K562 (cell line): ENCODE measurements around the gene REEP3. TPM values are rescaled to one million over a fixed set of nuclear protein-coding genes. Genes with fewer than 3 reads are reported as not detected.
"Not testable (repeated sequence)": the region's sequence is repeated elsewhere in the genome, so short reads cannot be mapped to it uniquely, and the experiment has no call there.

Experiments used
- ATAC-seq: fragments of 200-7000 bp; cut with Tn5 transposase; 3 replicates; pipeline ENCODE4 v1.9.1; 2020; ENCODE audit warnings: moderate library complexity
- BruUV-seq: library from RNA; stranded (reverse); fragments of 400-500 nt; replicated peaks from 2 replicates; lab custom pipeline; 2021; lab: Mats Ljungman, UMichigan
- CTCF ChIA-PET: fragments of 300-600 bp; formaldehyde crosslinking; extraction: SDS; loops from one replicate; lab custom pipeline; 2021; ENCODE audit warnings: low intra/inter-chr PET ratio; lab: Yijun Ruan, JAX
- POLR2A ChIA-PET: fragments of 300-600, 350-650 bp; sonication (Branson Sonifier 250); formaldehyde crosslinking; extraction: SDS; loops from one replicate; lab custom pipeline; 2021; ENCODE audit warnings: antibody characterized with exemption, inconsistent platforms; lab: Yijun Ruan, JAX
- DNase-seq, 4 experiments: peaks; one replicate each; pipeline versions ENCODE4 v3.0.0 to v3.0.0-alpha.2; 2011 to 2018; ENCODE audit warnings: low spot score in 3 of 4, mixed read lengths in 3 of 4; ENCODE audit errors: extremely low read depth in 1 of 4
- FAIRE-seq: peaks from 2 replicates; lab custom pipeline; 2011; peaks lifted over from hg19 to GRCh38; lab: Jason Lieb, UNC
- H2AFZ ChIP-seq: 2 replicates; pipeline ENCODE4 v1.6.0; 2011; ENCODE audit warnings: low read depth, low read length, control low read depth, inconsistent platforms
- H3K27ac ChIP-seq: fragments of 200-600 bp; 3 replicates; pipeline ENCODE4 v1.8.0; 2011; ENCODE audit warnings: low read depth, mild to moderate bottlenecking, control low read depth, inconsistent platforms, low read length, moderate library complexity, mixed read lengths; ENCODE audit errors: extremely low read depth
- H3K27me3 ChIP-seq, 2 experiments: fragments of 300-600 bp in 1 of 2; 2 replicates in 1 of 2; 3 replicates in 1 of 2; pipeline versions ENCODE4 v1.6.0 to v1.8.0; 2011; ENCODE audit warnings: inconsistent platforms in 2 of 2, low read length in 2 of 2, mild to moderate bottlenecking in 1 of 2, mixed read lengths in 1 of 2, moderate library complexity in 1 of 2; ENCODE audit not compliant: control insufficient read depth in 2 of 2, insufficient read depth in 2 of 2
- H3K36me3 ChIP-seq: fragments of 300-600 bp; 3 replicates; pipeline ENCODE4 v1.8.0; 2011; ENCODE audit warnings: mild to moderate bottlenecking, low read length, inconsistent platforms; ENCODE audit not compliant: control insufficient read depth, insufficient read depth
- H3K4me1 ChIP-seq, 2 experiments: fragments of 200-600 bp in 1 of 2; replicated peaks in 1 of 2; 2 replicates in 1 of 2; 3 replicates in 1 of 2; pipeline versions ENCODE4 v1.5.1 to v1.8.0; 2011; ENCODE audit warnings: inconsistent platforms in 2 of 2, low read length in 2 of 2, mild to moderate bottlenecking in 1 of 2, mixed read lengths in 1 of 2, moderate library complexity in 1 of 2; ENCODE audit not compliant: control insufficient read depth in 2 of 2, insufficient read depth in 2 of 2
- H3K4me2 ChIP-seq: 2 replicates; pipeline ENCODE4 v1.6.1; 2011; ENCODE audit warnings: low read length, control low read depth, inconsistent platforms, mixed read lengths; ENCODE audit not compliant: insufficient read depth
- H3K4me3 ChIP-seq: fragments of 200-600 bp; sonication (generic), shearing (Covaris generic); 2 replicates; pipeline ENCODE4 v1.5.1; 2016; ENCODE audit warnings: control low read depth, inconsistent platforms
- H3K79me2 ChIP-seq: fragments of 200-600 bp; 3 replicates; pipeline ENCODE4 v1.8.0; 2011; ENCODE audit warnings: low read length, inconsistent platforms; ENCODE audit not compliant: control insufficient read depth, insufficient read depth
- H3K9ac ChIP-seq, 2 experiments: 2 replicates each; pipeline versions ENCODE4 v1.6.0 to v1.6.1; 2011; ENCODE audit warnings: low read depth in 2 of 2, low read length in 2 of 2, control low read depth in 1 of 2, inconsistent platforms in 1 of 2, mild to moderate bottlenecking in 1 of 2, mixed read lengths in 1 of 2; ENCODE audit not compliant: insufficient read depth in 1 of 2
- H3K9me1 ChIP-seq: one replicate; pipeline ENCODE4 v1.6.0; 2011; ENCODE audit warnings: inconsistent platforms, mild to moderate bottlenecking, low read length, moderate library complexity; ENCODE audit not compliant: control insufficient read depth, insufficient read depth
- H3K9me3 ChIP-seq: replicated peaks from 2 replicates; pipeline ENCODE4 v1.5.1; 2011; ENCODE audit warnings: low read depth, low read length, inconsistent platforms; ENCODE audit not compliant: control insufficient read depth, insufficient read depth
- H4K20me1 ChIP-seq: replicated peaks from 2 replicates; pipeline ENCODE4 v1.6.1; 2011; ENCODE audit warnings: low read length, inconsistent platforms, mixed read lengths; ENCODE audit not compliant: control insufficient read depth, insufficient read depth
- ARID1B ChIP-seq: fragments of 450-650 bp; IDR thresholded peaks from 2 replicates; pipeline ENCODE4 v1.6.1; 2016; ENCODE audit warnings: antibody characterized with exemption, mild to moderate bottlenecking, inconsistent platforms
- C11orf30 ChIP-seq: fragments of 450-650 bp; IDR thresholded peaks from 2 replicates; pipeline ENCODE4 v1.6.1; 2016; ENCODE audit warnings: low read depth, mild to moderate bottlenecking
- CBFA2T3 ChIP-seq: fragments of 450-650 bp; IDR thresholded peaks from 2 replicates; pipeline ENCODE4 v1.6.1; 2017
- CEBPB ChIP-seq: fragments of 450-650 bp; IDR thresholded peaks from 2 replicates; pipeline ENCODE4 v1.6.1; 2016; ENCODE audit warnings: missing genetic modification characterization, missing compliant biosample characterization
- CEBPG ChIP-seq, 3 experiments: fragments of 200-800 bp in 1 of 3; sonication (Bioruptor generic) in 1 of 3; sonication (generic) in 1 of 3; formaldehyde crosslinking in 1 of 3; IDR thresholded peaks in 2 of 3; conservative IDR thresholded peaks in 1 of 3; 2 replicates each; pipeline versions ENCODE4 v1.6.1 to v1.8.0; 2016 to 2022; ENCODE audit warnings: missing compliant biosample characterization in 2 of 3, missing genetic modification characterization in 2 of 3, mild to moderate bottlenecking in 1 of 3, missing genetic modification reagents in 1 of 3
- GTF2F1 ChIP-seq: IDR thresholded peaks from 2 replicates; pipeline ENCODE4 v1.6.1; 2011; ENCODE audit warnings: low read depth, low read length, improper control_type of control experiment
- KDM1A ChIP-seq, 2 experiments: fragments of 450-650 bp; IDR thresholded peaks; 2 replicates each; pipeline ENCODE4 v1.6.1; 2016; ENCODE audit warnings: mild to moderate bottlenecking in 2 of 2
- MAFG ChIP-seq: fragments of 450-650 bp; conservative IDR thresholded peaks from 2 replicates; pipeline ENCODE4 v1.6.1; 2016; ENCODE audit warnings: missing genetic modification characterization, missing compliant biosample characterization
- POU5F1 ChIP-seq: fragments of 150-350 bp; IDR thresholded peaks from 2 replicates; pipeline ENCODE4 v1.6.1; 2014; ENCODE audit warnings: borderline replicate concordance, low read length, low read depth, mild to moderate bottlenecking; ENCODE audit not compliant: partially characterized antibody
- RCOR1 ChIP-seq, 2 experiments: IDR thresholded peaks; 2 replicates each; pipeline ENCODE4 v1.6.1; 2012; ENCODE audit warnings: low read depth in 2 of 2, low read length in 2 of 2, borderline replicate concordance in 1 of 2, improper control_type of control experiment in 1 of 2
- TAL1 ChIP-seq: fragments of 450-650 bp; IDR thresholded peaks from 2 replicates; pipeline ENCODE4 v1.6.1; 2016; ENCODE audit warnings: mild to moderate bottlenecking
- TCF3 ChIP-seq: sonication (generic); formaldehyde crosslinking; IDR thresholded peaks from 2 replicates; pipeline ENCODE4 v1.4.0; 2020; ENCODE audit warnings: mild to moderate bottlenecking, missing genetic modification reagents
- TEAD4 ChIP-seq, 2 experiments: sonication (generic) in 1 of 2; formaldehyde crosslinking in 1 of 2; IDR thresholded peaks; 2 replicates each; pipeline versions ENCODE4 v1.6.1 to v1.8.0; 2012 to 2022; ENCODE audit warnings: borderline replicate concordance in 1 of 2, inconsistent platforms in 1 of 2, low read length in 1 of 2, mild to moderate bottlenecking in 1 of 2, missing genetic modification reagents in 1 of 2
- ZNF263 ChIP-seq: sonication (generic); formaldehyde crosslinking; IDR thresholded peaks from 2 replicates; pipeline ENCODE4 v1.8.0; 2022; ENCODE audit warnings: mild to moderate bottlenecking, missing genetic modification reagents, borderline replicate concordance
- ZNF316 ChIP-seq: fragments of 450-650 bp; IDR thresholded peaks from 2 replicates; pipeline ENCODE4 v1.6.1; 2016
- ZNF384 ChIP-seq: IDR thresholded peaks from 2 replicates; pipeline ENCODE4 v1.6.1; 2012; ENCODE audit warnings: low read depth, low read length, improper control_type of control experiment
- WGBS: fragments of 100-300 bp; shearing (Covaris generic); methylation state at CpG from one replicate; pipeline ENCODE4 v1.1.6; 2016; ENCODE audit warnings: low coverage, mixed read lengths; ENCODE audit not compliant: insufficient coverage; ENCODE audit errors: missing lambda C conversion rate; 5-methylcytosine and 5-hydroxymethylcytosine counted together
- in situ Hi-C: fragments of 300-500 bp; cut with MboI; formaldehyde crosslinking; loops from 4 replicates; pipeline ENCODE4 v1.15.0; 2018; ENCODE audit warnings: inconsistent platforms, mixed read lengths
- intact Hi-C: fragments of 100-400 bp; cut with micrococcal nuclease; formaldehyde crosslinking; loops from 2 replicates; pipeline ENCODE4 v1.14.2; 2022
- polyA plus RNA-seq, 8 experiments: library from polyadenylated mRNA; depleted of rRNA in 4 of 8; stranded (reverse) in 5 of 8; unstranded in 3 of 8; fragments of >200 nt; fragmentation: Nextera tagmentation in 2 of 8; fragmentation: Illumina TruSeq in 1 of 8; extraction: Ambion mirVana in 2 of 8; extraction: Trizol in 1 of 8; gene quantifications; 2 replicates each; pipeline versions ENCODE4 v1.2.1 to v1.2.3, GENCODE V29; 2011 to 2014; ENCODE audit warnings: inconsistent platforms in 1 of 8, missing spikeins in 1 of 8
- total RNA-seq, 7 experiments: library from RNA; depleted of rRNA in 6 of 7; stranded (reverse); fragments of >200 nt in 6 of 7; fragmentation: Illumina TruSeq in 2 of 7; extraction: Trizol in 2 of 7; gene quantifications; 2 replicates each; pipeline versions ENCODE4 v1.2.1 to v1.2.3, GENCODE V29; 2011 to 2021; ENCODE audit warnings: low replicate concordance in 1 of 7

Gene REEP3
- total and polyA plus RNA-seq, 9 of the 15 experiments (the other 6 are each of a cell fraction or from before 2014, with no cell fraction given), result 3.4 to 13.4 (median 9.2) TPM

- peak; percentile 77 for TF ChIP-seq C11orf30
- TF ChIP-seq MAFG (tag), result peak; percentile 44; the same call in 1 of the 2 replicates
- TF ChIP-seq ZNF316, result peak; percentile 89
- FAIRE-seq, intact Hi-C loops, in situ Hi-C loops, DNase-seq, H3K9me1 ChIP-seq, BruUV-seq, H3K4me1 ChIP-seq, H3K27ac ChIP-seq, H3K79me2 ChIP-seq, H3K4me3 ChIP-seq, CTCF ChIA-PET, H4K20me1 ChIP-seq, H3K9me3 ChIP-seq, H3K36me3 ChIP-seq: not testable (repeated sequence)
- Histone ChIP-seq H2AFZ (peak overlapping the region; percentile 92), H3K27me3 (peaks cover 11 to 16% of the 10 kb centered on the region in 2 experiments), H3K9ac (peak overlapping the region in 1 of 2 experiments; percentile 78; a peak in 1 of 4 replicates), H3K4me2 (peak overlapping the region; percentile 50)
- WGBS, result 36% methylated on average over 10 of the region's 10 CpGs
- ATAC-seq, result peak; percentile 24; the same call in 1 of the 3 replicates
- POLR2A ChIA-PET, result interaction anchor here (0.6 to 1.1 kb wide), 4 partner anchors 11 to 249 kb away, joined by 3 read pairs; no protein-coding TSS in a partner anchor
These were observed 143.9 kb downstream of the REEP3 start for GRCh38 chr10:63665006-63665580.

DNA sequence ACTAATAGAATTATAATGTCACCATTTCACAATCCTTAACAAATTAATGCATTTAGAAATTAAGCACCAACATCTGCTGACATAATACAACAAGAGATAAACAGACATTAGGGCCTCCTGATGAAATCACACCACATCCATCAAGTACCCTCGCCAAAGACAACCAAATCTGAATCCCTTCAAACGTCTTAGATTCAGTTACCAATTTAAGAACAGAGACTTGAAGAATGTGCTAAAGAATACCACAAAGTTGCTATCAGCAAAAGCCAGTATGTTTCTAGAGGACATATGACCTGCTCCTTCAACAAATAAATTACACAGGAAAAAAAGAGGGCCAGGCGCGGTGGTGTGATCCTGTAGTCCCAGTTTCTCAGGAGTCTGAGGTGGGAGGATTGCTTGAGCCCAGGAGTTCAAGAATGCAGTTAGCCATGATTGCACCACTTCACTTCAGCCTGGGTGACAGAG lies 144.5 kb downstream of the REEP3 start:
- FAIRE-seq (peak; percentile 23), ATAC-seq (peak; percentile 29), DNase-seq (no peak)
- H3K79me2 ChIP-seq, result no peaks in the 10 kb centered on the region
- CTCF ChIA-PET, result no interaction called here
- no peaks in the 10 kb centered on the region for H3K9me3 ChIP-seq
- H3K4me3 ChIP-seq, result no peak overlapping the region
- H3K9me1 ChIP-seq, result no peaks in the 10 kb centered on the region
- no peak overlapping the region for H3K9ac ChIP-seq
- H3K27me3 ChIP-seq, result peaks cover 16 to 21% of the 10 kb centered on the region in 2 experiments
- no peaks in the 10 kb centered on the region for H4K20me1 ChIP-seq
- H2AFZ ChIP-seq, result no peak overlapping the region
- POLR2A ChIA-PET, result interaction anchor here (1.1 kb wide), 2 partner anchors 12 to 250 kb away, joined by 3 read pairs; no protein-coding TSS in a partner anchor
- H3K36me3 ChIP-seq, result no peaks in the 10 kb centered on the region
- H3K4me2 ChIP-seq, result no peak overlapping the region
- in situ Hi-C loops (no loop called here), intact Hi-C loops (no loop called here)
- H3K4me1 ChIP-seq, result peaks cover 0 to 3% of the 10 kb centered on the region in 2 experiments; a peak in 1 of 5 replicates
- no peak overlapping the region for H3K27ac ChIP-seq
- no TSS peak for BruUV-seq
- WGBS, result 5% methylated on average over 4 of the region's 4 CpGs
- peak in 1 of 2 experiments; percentile 43; a peak in 1 of 4 replicates for TF ChIP-seq RCOR1 (IDR thresholded peaks at IDR 0.05; ENCODE audit: borderline replicate concordance in 1 of 2, low read depth in 2 of 2, low read length in 2 of 2)
- TF ChIP-seq TAL1, result peak; percentile 23; the same call in 1 of the 2 replicates
- peak; percentile 47; the same call in 1 of the 2 replicates for TF ChIP-seq TCF3 (CRISPR knock-in tag)
- TF ChIP-seq CEBPB (tag), result 0 out of 2 replicates have a peak, but pooled peaks have one; percentile 31
- TF ChIP-seq GTF2F1, result no peak
- peak; percentile 59 for TF ChIP-seq CBFA2T3
- TF ChIP-seq ZNF263 (CRISPR knock-in tag), result no peak
- TF ChIP-seq ARID1B, result peak; percentile 38; the same call in 1 of the 2 replicates
- TF ChIP-seq TEAD4 (IDR thresholded peaks at IDR 0.05; ENCODE audit: low read length), result peak; percentile 63
- TF ChIP-seq TEAD4 (CRISPR knock-in tag; IDR thresholded peaks at IDR 0.05; ENCODE audit: borderline replicate concordance), result no peak
- 0 out of 2 replicates have a peak, but pooled peaks have one; percentile 16 for TF ChIP-seq ZNF384
- TF ChIP-seq POU5F1, result no peak
- no peak for TF ChIP-seq CEBPG (CRISPR knock-in tag; IDR thresholded peaks at IDR 0.05)
- TF ChIP-seq CEBPG (tag; conservative IDR thresholded peaks at IDR 0.05 in 1 of 2, IDR thresholded peaks at IDR 0.05 in 1 of 2), result 0 out of 4 replicates have a peak, but pooled peaks of 1 of the 2 experiments have one; percentile 25
- TF ChIP-seq KDM1A (IDR thresholded peaks at IDR 0.05), result peak; percentile 78
